ENCODE results near the gene PRKCSH. TPM values are rescaled to one million over a fixed set of nuclear protein-coding genes. Genes with fewer than 3 reads are reported as not detected.

PRKCSH gene
- total RNA-seq, 1 experiment from 2014 or later, result 431 TPM

DNA sequence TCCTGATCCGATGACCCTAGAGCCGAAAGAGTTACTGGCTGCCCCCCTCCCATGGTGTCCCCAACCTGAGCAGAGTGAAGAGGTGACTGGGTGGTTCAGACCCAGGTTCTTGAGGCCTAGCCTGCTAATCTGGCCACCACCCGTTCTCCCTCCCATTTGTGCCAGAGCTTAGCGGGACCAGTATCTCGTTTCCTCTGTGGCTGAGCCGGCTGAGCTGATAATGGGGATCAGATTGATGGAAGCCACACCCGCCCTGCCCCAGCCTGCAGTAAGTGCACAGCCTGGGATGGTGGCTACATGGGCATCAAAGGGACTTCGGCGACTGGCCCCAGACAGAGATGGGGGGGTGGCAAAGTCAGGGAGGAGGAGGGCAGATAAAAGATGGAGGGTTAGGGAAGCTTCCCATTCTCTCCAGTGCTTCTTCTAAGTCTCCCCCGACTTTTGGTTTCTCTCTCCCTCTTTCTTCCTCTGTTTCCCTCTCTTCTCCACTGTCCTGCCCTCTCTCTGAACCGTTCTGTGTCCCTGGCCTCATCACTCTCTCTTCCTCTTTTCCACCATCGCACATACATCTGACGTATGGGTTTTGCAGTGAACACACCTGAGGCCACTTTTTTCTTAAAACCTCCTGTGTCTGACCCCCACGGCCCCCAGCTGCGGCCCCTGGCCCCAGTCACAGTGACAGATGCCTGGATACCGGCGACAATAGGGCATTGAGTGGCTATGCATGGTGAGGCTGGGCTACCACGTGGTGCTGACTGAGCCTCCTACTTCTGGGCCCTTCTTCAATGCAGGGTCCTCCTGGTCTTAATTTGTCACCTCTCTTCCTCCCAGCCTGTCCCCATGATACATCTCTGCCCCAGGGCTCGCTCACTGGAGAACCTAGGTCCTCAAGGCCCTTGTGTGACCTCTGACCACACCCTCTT, 43.0 kb downstream of the PRKCSH start:
- H3K9ac ChIP-seq (ENCODE audit: extremely low read depth, insufficient read length, low read length), result no peak overlapping the region
- H3K23ac ChIP-seq (ENCODE audit: insufficient read length, low read depth, low read length), result no peak overlapping the region
- H4K20me1 ChIP-seq (ENCODE audit: control insufficient read depth, insufficient read depth, insufficient read length), result no peaks in the 10 kb centered on the region
- H3K4me1 Mint-ChIP-seq, result peaks cover 4 to 18% of the 10 kb centered on the region in 2 experiments; a peak in 3 of 4 replicates
- DNase-seq, result no peak
- H3K9me3 ChIP-seq (ENCODE audit: control insufficient read depth, low read depth, low read length), result no peaks in the 10 kb centered on the region
- peak overlapping the region; percentile 36 for H3K4me2 ChIP-seq (ENCODE audit: insufficient read depth, insufficient read length, low read length)
- no CpG with 5 or more reads among the region's 19 CpGs for WGBS (ENCODE audit: extremely low coverage, insufficient read length, low lambda C conversion rate)
- no peaks in the 10 kb centered on the region for H3K79me2 ChIP-seq (ENCODE audit: insufficient read depth, low read length)
- H3K36me3 Mint-ChIP-seq (ENCODE audit: insufficient read depth in 1 of 3, low read depth in 3 of 3), result no peaks in the 10 kb centered on the region; a peak in 1 of 7 replicates
- H3K4ac ChIP-seq (ENCODE audit: low read depth, low read length), result no peak overlapping the region
- no peak overlapping the region for H2AFZ ChIP-seq (ENCODE audit: low read length)
- H2BK15ac ChIP-seq (ENCODE audit: low read depth, low read length), result no peak overlapping the region
- no peak overlapping the region for H3T11ph ChIP-seq (ENCODE audit: low read length)
- no peak overlapping the region for H2BK120ac ChIP-seq (ENCODE audit: low read depth, low read length, poor library complexity, severe bottlenecking)
- H3K18ac ChIP-seq (ENCODE audit: insufficient read length, low read depth, low read length), result no peak overlapping the region
- no peak overlapping the region for H2BK5ac ChIP-seq (ENCODE audit: insufficient read length, low read length)
- H3K27me3 ChIP-seq (ENCODE audit: insufficient read depth, low read length), result peaks cover 12% of the 10 kb centered on the region
- no peak overlapping the region for H3K27ac ChIP-seq (ENCODE audit: insufficient read length, low read depth, low read length)
- no peak overlapping the region for H2AK5ac ChIP-seq (ENCODE audit: insufficient read length, low read length)
- H3K23me2 ChIP-seq (ENCODE audit: insufficient read length, low read depth, low read length, poor library complexity, severe bottlenecking), result peaks cover 7% of the 10 kb centered on the region
- H3K79me1 ChIP-seq (ENCODE audit: insufficient read depth, low read depth, low read length, poor library complexity, severe bottlenecking), result no peaks in the 10 kb centered on the region
- no peak overlapping the region for H4K5ac ChIP-seq (ENCODE audit: insufficient read length, low read depth, low read length)
- H3K27ac Mint-ChIP-seq, result no peak overlapping the region; a peak in 1 of 7 replicates
- TF ChIP-seq, protein P1, sequence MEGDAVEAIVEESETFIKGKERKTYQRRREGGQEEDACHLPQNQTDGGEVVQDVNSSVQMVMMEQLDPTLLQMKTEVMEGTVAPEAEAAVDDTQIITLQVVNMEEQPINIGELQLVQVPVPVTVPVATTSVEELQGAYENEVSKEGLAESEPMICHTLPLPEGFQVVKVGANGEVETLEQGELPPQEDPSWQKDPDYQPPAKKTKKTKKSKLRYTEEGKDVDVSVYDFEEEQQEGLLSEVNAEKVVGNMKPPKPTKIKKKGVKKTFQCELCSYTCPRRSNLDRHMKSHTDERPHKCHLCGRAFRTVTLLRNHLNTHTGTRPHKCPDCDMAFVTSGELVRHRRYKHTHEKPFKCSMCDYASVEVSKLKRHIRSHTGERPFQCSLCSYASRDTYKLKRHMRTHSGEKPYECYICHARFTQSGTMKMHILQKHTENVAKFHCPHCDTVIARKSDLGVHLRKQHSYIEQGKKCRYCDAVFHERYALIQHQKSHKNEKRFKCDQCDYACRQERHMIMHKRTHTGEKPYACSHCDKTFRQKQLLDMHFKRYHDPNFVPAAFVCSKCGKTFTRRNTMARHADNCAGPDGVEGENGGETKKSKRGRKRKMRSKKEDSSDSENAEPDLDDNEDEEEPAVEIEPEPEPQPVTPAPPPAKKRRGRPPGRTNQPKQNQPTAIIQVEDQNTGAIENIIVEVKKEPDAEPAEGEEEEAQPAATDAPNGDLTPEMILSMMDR (conservative IDR thresholded peaks at IDR 0.05), result no peak
- H3K9me3 Mint-ChIP-seq, result peaks cover 0 to 4% of the 10 kb centered on the region in 2 experiments; a peak in 3 of 5 replicates
- H3K27me3 Mint-ChIP-seq (ENCODE audit: low read depth), result peaks cover 43% of the 10 kb centered on the region
- H2BK20ac ChIP-seq (ENCODE audit: low read depth, low read length, poor library complexity, severe bottlenecking), result no peak overlapping the region
- no peak overlapping the region for H2BK12ac ChIP-seq (ENCODE audit: insufficient read length, low read depth, low read length)
- no peak overlapping the region for H3K14ac ChIP-seq (ENCODE audit: insufficient read depth, low read length)
- H4K8ac ChIP-seq (replicated peaks; ENCODE audit: insufficient read length, low read depth, low read length), result no peak overlapping the region
- H3K4me1 ChIP-seq (ENCODE audit: insufficient read depth, low read length), result no peaks in the 10 kb centered on the region
- H3K56ac ChIP-seq (ENCODE audit: insufficient read length, low read depth, low read length), result no peak overlapping the region
- H4K91ac ChIP-seq (ENCODE audit: insufficient read length, low read depth, low read length), result no peak overlapping the region
- peak overlapping the region; percentile 54 to 68; a peak in 4 of 5 replicates for H3K4me3 Mint-ChIP-seq

Data from H9 (cell line).